GM12878 (cell line): ENCODE measurements around the gene LMNTD2.

Experiments used
- CREB1 ChIP-seq: IDR thresholded peaks from 2 replicates; pipeline ENCODE4 v1.6.1; 2012; ENCODE audit warnings: low read depth, mild to moderate bottlenecking, inconsistent platforms
- NBN ChIP-seq: fragments of 450-650 bp; IDR thresholded peaks from 2 replicates; pipeline ENCODE4 v1.6.1; 2016

GRCh38 chr11:581752-582151 lies 21.2 kb upstream of the LMNTD2 start:
- TF ChIP-seq NBN (no peak), CREB1 (no peak)
